Stimulated activated CD4-positive, alpha-beta T cell treated with anti-CD3 and anti-CD28 coated beads, TNF-alpha, amount 100 ng/mL, for 24 hours (primary cell): ENCODE data around the gene GRB2.
"Not testable (repeated sequence)": the region's sequence is repeated elsewhere in the genome, so short reads cannot be mapped to it uniquely, and the experiment has no call there.

Experiments used
- DNase-seq, 3 experiments: peaks; one replicate each; pipeline ENCODE4 v3.0.0-alpha.2; 2020; ENCODE audit warnings: low read depth in 3 of 3

The GRB2 gene

GRCh38 chr17:75352079-75352569 lies 53.4 kb downstream of the GRB2 start:
- DNase-seq, result no peak

GRCh38 chr17:75350706-75351105 lies 54.8 kb downstream of the GRB2 start:
- no peak for DNase-seq

DNA sequence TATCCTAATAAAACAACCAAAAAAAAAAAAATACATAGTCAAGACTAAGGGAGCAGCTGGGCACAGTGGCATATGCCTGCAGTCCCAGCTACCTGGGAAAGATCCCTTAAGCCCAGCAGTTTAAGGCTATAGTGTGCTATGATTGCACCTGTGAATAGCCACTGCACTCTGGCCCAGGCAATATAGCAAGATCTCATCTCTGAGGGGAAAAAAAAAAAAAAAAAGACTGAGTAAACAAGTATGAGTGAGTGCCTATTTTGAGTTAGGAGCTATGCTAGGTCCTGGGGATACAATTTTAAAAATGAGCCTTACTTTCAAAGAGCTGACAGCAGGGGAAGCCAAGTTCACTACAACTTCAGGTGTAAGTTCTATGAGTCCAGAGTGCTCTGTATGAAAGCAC lies 55.4 kb downstream of the GRB2 start:
- DNase-seq, result no peak

DNA sequence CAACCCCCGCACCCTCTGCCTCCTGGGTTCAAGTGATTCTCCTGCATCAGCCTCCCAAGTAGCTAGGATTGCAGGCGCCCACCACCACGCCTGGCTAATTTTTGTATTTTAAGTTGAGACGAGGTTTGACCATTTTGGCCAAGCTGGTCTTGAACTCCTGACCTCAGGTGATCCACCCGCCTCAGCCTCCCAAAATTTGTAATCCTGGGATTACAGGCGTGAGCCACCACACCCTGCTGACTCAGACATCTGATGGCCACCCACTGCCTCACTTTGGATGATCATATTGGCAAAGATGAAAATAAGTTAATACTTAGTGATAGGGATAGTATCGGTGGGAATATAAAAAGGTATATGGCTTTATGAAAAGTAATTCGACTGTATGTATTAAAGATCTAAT lies 55.9 kb downstream of the GRB2 start:
- DNase-seq, result no peak

GRCh38 chr17:75348386-75349012 lies 57.0 kb downstream of the GRB2 start:
- no peak for DNase-seq

DNA sequence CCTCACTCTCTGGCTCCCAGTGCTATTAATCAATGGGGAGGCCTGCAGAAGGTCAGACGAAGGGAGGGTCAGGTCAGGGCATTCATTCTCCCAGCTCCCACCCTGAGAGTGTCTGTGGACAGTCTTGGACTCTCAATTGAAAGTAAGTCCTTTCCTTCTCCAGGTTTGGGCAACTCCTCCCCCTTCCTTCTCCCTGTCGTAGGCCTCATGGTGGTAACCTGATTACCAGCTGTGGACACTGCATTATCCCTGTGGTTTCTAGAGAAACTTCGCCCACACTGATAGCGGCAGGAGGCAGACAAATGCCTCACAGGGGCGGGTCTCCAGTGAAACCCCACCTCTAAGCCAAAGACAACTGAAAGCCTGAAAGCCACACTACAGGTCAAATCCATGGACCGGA lies 58.6 kb downstream of the GRB2 start:
- peak in 1 of 3 experiments; percentile 30 for DNase-seq

GRCh38 chr17:75346368-75346767 lies 59.1 kb downstream of the GRB2 start:
- not testable (repeated sequence) for DNase-seq

DNA sequence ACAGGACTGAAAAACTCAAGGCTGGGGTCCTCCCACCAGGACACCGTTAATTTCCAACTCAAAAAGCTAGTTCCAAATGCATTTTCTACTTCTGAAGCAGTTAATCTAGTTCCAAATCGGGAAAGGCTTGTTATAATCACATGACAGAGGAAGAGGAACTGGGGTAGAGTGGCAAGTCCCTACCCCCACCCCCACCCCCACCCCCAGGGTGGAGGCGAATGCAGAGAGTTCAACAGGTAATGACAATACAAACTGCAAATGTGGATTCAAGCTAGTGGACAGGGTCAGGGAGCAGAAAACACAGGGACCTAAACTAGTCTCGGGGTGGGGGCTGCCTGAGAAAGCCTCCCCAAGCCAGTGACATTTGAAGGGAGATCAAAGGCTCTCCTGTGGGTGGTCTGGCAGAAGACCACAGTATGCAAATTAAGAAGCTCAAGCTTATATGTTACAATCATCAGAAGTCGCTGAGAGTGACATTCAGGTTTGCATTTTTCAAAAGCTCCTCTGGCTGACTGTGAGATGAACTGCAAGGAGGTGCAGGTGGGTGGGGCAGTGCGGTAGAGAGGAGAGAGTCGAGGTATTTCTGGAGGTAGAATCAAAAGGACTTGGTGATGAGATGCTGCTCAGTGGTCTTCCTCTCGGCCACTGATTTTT lies 59.8 kb downstream of the GRB2 start:
- peak in 1 of 3 experiments; percentile 23 for DNase-seq

DNA sequence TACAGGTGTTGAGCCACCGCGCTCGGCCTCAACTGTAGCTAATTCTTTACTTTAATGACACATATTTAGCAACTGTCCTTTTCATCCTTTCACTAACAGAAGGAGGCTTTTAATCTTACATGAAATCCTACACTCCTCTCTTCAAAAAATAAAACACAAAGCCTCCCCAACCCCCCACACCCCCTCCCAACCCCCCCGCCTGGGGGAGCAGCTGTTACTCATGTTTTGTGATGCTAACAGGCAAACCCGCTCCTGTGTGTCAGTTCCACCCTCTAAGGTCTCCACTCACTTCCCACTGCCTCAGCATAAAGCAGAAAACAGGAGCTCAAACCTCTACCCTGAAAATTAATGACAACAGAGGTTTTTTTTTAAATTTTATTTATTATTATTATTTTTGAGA lies 60.8 kb downstream of the GRB2 start:
- DNase-seq, result peak in 2 of 3 experiments; percentile 22 to 24

DNA sequence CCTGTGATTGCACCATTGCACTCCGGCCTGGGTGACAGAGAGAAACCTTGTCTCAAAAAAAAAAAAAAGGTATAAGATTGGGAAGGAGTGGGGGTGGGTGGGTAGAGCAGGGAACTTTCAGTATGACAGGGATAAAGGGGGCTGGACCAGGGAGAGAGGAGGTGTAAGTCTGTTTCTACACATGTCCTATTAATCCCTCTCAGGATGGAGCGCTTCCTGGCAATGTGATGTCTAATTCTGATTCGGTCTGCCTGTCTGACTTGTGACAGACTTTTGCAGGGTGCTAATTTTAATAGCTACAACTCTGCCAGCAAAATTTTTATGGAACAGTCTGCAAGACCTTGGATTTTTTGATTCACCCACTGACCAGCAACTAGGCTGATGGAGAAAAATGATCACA lies 62.5 kb downstream of the GRB2 start:
- no peak for DNase-seq

DNA sequence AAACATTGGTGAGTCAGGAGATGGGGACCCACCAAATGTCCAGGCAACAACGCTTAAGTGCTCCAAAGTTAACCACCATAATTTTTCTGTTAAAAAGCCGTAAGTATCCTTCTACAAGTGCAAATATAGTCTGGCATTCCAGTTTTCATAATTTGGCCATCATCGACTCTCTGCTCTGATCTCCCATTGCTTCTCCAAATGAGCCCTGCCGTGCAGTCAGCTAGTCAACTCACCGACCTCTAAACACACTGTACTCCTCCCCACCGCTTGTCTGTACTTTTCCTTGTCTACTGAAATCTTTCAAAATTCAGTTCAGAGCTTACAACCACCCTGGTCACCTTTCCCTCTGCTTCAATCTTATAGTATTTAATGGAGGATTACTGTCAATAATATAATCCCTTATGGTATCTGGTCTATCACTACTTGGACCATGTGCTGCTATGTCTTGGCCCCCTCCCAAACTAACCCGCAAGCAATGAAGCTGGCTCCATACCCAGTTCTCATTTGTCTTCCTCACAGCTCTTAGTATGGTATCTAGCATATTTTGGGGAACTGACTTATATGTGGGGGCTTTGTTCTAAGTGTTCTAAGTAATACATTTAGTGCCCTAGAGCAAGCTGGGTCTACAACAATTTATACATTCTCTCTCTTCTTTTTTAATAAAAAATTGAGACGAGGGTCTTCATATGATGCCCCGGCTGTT lies 63.5 kb downstream of the GRB2 start:
- no peak for DNase-seq

GRCh38 chr17:75340631-75341030 lies 64.8 kb downstream of the GRB2 start:
- no peak for DNase-seq

DNA sequence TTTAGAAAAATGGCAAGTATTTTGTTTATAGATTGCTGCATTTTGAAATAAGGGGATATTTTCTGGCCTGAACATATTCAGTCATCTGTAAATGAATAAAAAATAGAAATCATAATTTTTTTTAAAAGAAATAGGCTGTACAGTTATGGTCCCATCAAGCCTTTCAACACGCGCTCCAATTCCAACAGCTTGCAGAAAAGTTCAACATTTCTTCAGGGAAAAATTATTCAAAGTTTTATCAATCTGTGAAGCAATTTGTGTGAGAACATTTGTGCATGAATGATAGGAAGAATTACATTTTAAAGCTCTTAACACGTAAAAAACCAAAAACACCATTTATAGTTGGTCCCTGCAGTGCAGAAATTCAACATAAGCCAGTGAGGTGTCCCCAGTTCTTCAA lies 65.5 kb downstream of the GRB2 start:
- DNase-seq, result no peak

DNA sequence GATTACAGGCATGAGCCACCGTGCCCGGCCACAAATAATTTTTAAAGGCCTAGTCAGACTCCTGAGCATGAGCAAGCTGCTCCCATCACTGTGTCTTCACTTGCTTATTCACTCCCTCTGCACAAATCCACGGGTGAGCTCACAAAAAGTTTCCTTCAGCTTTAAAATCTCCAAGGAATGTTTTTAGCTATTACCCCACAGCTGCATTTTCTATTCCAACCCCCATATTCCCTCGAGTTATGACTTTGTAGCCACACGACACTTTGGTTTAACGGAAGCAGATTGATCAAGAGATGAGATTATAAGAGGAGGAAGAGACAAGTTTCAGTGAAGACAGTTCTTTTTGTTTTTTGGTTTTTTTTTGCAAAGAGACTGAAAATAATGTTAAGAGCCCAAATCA lies 67.1 kb downstream of the GRB2 start:
- no peak for DNase-seq

- DNase-seq, result no peak
These were observed 70.2 kb downstream of the GRB2 start for GRCh38 chr17:75335315-75335714.

GRCh38 chr17:75334723-75335122 lies 70.8 kb downstream of the GRB2 start:
- DNase-seq, result no peak

GRCh38 chr17:75331671-75332070 lies 73.8 kb downstream of the GRB2 start:
- no peak for DNase-seq

DNA sequence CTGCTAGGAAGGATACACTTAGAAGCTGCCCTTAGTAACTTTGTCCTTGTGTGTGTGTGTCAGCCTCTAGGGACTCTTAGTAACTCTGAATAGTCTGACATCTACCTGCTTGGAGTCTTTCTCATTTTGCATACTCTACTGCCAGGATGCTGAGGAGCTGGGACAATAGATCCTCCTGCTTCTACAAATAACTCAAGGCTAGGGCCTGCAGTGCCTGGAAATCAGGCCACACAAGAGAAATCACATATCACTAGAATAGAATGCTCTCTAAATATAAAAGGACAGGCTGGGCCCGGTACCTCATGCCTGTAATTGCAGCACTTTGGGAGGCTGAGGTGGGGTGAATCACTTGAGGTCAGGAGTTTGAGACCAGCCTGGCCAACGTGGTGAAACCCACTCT lies 77.7 kb downstream of the GRB2 start:
- DNase-seq, result no peak

DNA sequence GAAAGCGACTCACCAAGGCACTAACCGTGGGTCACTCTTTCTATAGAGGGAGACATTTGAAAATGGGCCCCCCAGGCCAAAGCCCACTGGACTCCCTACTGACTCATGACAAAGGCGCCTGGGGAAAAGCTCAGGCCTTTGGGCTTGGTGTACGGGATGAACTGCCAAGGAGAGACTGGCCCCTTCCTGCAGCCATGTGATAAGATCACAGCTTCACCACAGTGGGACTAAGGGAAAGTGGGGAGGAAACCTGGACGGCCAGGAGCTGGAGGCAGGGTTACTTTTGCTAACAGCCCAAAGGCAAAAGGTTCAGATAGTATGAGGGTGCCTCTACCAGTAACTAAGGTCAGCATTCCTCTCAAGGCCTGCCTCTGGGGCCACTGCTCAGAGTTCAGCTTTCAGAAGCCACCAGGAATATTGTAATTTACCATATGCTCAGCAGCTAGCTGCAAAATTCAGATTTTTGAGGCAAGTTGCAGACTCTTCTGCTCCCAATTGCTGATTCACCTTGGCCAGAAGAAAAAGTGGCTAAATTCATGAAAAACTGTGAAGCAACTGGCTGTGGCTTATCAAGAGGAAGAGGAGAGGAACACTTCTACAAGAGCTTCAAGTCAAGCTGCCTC lies 79.1 kb downstream of the GRB2 start:
- DNase-seq, result no peak

- no peak for DNase-seq
These were observed 79.7 kb downstream of the GRB2 start for GRCh38 chr17:75325827-75326225.

DNA sequence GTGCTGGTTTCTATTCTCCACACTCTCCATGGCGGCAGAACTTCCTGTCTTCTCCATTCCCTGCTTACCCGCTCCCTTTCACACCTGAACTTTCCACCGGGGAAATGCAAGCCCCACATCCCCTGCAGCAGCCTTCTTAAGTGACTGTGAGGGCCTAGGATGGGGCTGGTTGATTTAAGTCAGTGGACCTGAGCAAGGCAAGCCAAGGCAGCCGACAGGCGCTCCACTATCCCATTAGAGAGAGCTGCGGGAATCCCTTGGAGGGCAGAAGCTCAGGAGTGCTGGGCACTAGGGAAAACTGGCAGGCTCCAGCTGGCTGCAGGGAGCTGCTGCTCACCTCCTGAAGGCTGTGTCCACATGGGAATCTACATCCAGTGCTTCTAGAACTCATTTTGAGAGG lies 80.1 kb downstream of the GRB2 start:
- no peak for DNase-seq

DNA sequence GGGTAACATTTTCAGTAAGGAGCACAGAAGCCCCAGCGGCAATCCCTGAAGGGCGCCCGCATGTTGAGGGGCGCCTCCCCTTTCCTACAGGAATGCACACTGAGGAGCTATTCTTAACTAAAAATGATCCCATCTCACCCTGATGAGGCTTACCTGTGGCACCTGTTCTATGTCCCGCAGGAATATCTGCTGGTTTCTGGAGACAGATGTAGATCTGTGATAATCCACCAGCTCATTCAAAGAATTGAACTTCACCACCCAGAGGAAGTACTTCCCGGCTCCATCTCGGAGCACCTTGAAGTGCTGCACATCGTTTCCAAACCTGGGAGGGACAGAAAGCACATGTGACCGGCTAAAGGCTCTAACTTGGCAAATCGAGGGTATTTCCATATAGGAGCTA lies 84.0 kb downstream of the GRB2 start:
- no peak for DNase-seq
